ENCODE data around the gene TSNAXIP1. TPM values are rescaled to one million over a fixed set of nuclear protein-coding genes. Genes with fewer than 3 reads are reported as not detected.

The TSNAXIP1 gene, protein sequence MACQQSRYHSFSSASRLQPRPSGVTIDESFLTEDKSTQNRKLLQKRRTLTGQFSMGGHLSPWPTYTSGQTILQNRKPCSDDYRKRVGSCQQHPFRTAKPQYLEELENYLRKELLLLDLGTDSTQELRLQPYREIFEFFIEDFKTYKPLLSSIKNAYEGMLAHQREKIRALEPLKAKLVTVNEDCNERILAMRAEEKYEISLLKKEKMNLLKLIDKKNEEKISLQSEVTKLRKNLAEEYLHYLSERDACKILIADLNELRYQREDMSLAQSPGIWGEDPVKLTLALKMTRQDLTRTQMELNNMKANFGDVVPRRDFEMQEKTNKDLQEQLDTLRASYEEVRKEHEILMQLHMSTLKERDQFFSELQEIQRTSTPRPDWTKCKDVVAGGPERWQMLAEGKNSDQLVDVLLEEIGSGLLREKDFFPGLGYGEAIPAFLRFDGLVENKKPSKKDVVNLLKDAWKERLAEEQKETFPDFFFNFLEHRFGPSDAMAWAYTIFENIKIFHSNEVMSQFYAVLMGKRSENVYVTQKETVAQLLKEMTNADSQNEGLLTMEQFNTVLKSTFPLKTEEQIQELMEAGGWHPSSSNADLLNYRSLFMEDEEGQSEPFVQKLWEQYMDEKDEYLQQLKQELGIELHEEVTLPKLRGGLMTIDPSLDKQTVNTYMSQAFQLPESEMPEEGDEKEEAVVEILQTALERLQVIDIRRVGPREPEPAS
- under 1 TPM; 0.13 to 0.30 TPM for total RNA-seq

DNA sequence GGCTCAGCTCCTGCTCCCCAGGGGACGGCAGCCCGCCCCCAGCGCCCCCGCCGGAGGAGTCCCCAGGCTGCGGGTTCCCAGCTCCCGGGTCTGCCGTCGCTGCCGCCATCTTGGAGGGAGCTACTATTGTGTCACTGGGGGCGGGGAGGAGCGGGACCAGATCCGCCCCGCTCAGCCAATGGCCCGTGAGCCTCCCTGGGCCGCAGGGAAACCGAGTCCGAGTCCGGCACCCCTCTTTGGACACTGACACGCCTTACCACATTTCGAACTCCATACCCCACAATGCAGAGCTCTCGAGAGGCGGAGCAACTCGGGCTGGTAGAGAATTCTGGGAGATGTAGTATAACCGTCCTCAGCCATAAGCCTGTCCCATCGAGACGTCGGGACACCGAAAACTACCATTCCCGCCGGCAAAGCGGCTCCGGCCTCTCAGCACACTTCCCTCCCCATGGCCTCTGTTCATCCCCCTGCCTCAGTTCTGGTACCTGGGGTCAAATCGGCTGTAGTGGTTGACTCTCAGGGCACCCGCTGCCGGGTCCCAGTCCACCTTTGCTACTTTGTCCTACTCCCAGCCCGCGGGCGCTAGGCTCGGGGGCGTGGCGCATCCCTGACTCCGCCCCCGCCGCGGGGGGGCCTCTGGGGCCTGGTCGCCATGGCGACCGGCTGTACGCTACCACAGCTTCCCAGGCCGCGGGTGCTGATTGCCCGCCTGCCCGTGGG lies at the start of gene TSNAXIP1, which contains the start of gene RANBP10:
Gene TSNAXIP1, plus strand, starts transcription at position 462 of the 720 bp plus-strand sequence. CDS start 261 bp downstream, outside the sequence.
Gene RANBP10, minus strand, starts transcription at position 133 of the 720 bp plus-strand sequence. Its CDS starts 24 bp downstream, at position 109.
- TF ChIP-seq, protein P1, sequence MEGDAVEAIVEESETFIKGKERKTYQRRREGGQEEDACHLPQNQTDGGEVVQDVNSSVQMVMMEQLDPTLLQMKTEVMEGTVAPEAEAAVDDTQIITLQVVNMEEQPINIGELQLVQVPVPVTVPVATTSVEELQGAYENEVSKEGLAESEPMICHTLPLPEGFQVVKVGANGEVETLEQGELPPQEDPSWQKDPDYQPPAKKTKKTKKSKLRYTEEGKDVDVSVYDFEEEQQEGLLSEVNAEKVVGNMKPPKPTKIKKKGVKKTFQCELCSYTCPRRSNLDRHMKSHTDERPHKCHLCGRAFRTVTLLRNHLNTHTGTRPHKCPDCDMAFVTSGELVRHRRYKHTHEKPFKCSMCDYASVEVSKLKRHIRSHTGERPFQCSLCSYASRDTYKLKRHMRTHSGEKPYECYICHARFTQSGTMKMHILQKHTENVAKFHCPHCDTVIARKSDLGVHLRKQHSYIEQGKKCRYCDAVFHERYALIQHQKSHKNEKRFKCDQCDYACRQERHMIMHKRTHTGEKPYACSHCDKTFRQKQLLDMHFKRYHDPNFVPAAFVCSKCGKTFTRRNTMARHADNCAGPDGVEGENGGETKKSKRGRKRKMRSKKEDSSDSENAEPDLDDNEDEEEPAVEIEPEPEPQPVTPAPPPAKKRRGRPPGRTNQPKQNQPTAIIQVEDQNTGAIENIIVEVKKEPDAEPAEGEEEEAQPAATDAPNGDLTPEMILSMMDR (IDR thresholded peaks at IDR 0.05), result no peak
- peak within 1 kb of the TSS; percentile 100 for H3K4me3 ChIP-seq
- peak within 1 kb of the TSS; percentile 87 to 92 for H3K9ac ChIP-seq (ENCODE audit: low read depth in 2 of 2, low read length in 2 of 2)
- peaks cover 7% of the 10 kb centered on the region for H3K4me1 ChIP-seq
- peak within 1 kb of the TSS; percentile 65 for H3K27ac ChIP-seq
- intact Hi-C loops (cut with DNase I), result no loop called here
- peak; percentile 96 for DNase-seq
- H3K36me3 ChIP-seq, result no peaks in the 10 kb centered on the region
- H3K9me3 ChIP-seq, result no peaks in the 10 kb centered on the region
- H3K27me3 ChIP-seq, result no peaks in the 10 kb centered on the region

DNA sequence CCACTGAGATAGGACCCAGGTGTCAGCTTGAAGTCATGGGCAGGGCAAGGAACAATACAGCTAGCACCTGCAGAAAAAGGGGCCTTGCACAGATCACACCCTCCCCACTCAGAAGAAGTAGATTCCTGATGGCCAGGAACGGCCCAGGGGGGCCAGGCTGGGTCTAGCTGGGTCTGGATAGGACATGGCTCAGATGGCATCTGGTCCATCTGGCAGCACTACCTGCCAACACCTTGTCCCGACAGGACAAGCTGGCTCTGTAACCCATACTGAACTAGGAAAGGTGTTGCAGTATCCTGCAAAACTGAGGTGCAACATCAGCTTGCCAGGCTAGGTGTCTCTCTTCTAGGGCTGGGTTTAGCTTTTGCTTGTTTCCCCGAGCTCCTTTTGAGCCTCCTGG lies 48.7 kb upstream of the TSNAXIP1 start:
- intact Hi-C loops (cut with DNase I), result no loop called here
- no peak overlapping the region for H3K4me3 ChIP-seq
- H3K27me3 ChIP-seq, result no peaks in the 10 kb centered on the region
- H3K27ac ChIP-seq, result no peak overlapping the region
- no peak for DNase-seq
- TF ChIP-seq, protein P1 (IDR thresholded peaks at IDR 0.05), result no peak
- H3K9me3 ChIP-seq, result no peaks in the 10 kb centered on the region
- no peak overlapping the region for H3K9ac ChIP-seq (ENCODE audit: low read depth in 2 of 2, low read length in 2 of 2)
- H3K36me3 ChIP-seq, result no peaks in the 10 kb centered on the region
- H3K4me1 ChIP-seq, result no peaks in the 10 kb centered on the region

DNA sequence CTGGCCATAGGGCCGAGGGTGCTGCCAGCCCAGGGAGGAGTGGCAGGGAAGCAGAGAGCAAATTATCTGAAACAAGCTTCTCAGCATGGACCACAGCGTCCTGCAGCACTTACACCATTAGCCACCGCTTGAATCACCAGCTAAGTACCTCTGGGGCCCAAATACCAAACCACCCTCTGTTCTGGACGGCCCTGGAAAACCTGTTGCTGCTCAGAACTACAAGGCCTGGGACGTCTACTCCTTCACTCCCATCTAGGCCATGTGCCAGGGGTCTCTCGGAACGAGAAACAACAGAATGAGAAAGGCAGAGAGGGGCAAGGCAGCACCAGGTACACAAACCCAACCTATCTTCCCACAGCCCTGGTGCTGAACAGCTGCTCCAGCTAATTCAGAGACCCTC lies 47.7 kb upstream of the TSNAXIP1 start:
- no peaks in the 10 kb centered on the region for H3K36me3 ChIP-seq
- H3K4me3 ChIP-seq, result no peak overlapping the region
- TF ChIP-seq, protein P1 (IDR thresholded peaks at IDR 0.05), result no peak

DNA sequence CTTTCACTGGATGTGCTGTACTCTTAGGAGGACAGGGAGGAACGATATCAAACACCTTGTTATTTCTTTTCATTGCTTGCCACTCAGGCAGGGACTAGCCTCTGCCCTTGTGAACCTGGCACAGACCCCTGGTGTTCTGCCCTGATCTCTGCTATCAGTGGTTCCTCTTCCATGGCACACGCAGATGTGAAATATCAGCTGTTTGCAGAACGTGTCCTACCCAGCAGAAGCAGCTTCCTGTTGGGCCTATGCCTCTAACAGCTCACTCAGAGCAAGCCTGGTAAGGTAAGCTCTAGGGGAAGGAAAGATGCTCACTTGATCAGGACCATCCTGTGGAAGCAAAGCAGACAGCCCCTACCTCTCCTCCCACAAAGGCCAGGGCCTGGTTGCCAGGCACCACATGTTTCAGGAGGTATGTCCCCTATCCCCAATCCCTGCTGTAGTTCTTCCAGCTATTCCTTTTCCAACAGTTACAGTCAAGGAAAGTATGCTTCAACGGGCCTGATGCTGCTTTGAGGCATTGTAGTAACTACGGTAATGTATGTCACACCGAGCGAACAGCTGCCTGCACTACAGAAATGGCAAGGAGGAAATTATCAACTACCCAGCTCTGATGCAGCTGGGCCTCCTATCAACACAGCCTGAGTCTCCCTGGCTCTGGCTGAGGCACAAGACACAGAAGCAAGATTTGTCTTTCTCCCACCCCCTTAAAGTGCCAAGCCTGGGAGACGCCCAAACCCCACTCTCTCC lies 46.3 kb upstream of the TSNAXIP1 start:
- H3K9me3 ChIP-seq, result no peaks in the 10 kb centered on the region
- H3K4me3 ChIP-seq, result no peak overlapping the region
- no peaks in the 10 kb centered on the region for H3K36me3 ChIP-seq
- intact Hi-C loops (cut with DNase I), result no loop called here
- peak overlapping the region in 1 of 2 donors; percentile 9 for H3K9ac ChIP-seq (ENCODE audit: low read depth in 2 of 2, low read length in 2 of 2)
- no peaks in the 10 kb centered on the region for H3K4me1 ChIP-seq
- no peak overlapping the region for H3K27ac ChIP-seq
- TF ChIP-seq, protein P1 (IDR thresholded peaks at IDR 0.05), result no peak
- no peaks in the 10 kb centered on the region for H3K27me3 ChIP-seq
- no peak for DNase-seq

More for the DNA sequence above, 47.7 kb upstream of the TSNAXIP1 start:
- H3K27ac ChIP-seq, result no peak overlapping the region
- no peaks in the 10 kb centered on the region for H3K27me3 ChIP-seq
- H3K4me1 ChIP-seq, result no peaks in the 10 kb centered on the region
- no peak overlapping the region for H3K9ac ChIP-seq (ENCODE audit: low read depth in 2 of 2, low read length in 2 of 2)
- DNase-seq, result no peak
- no peaks in the 10 kb centered on the region for H3K9me3 ChIP-seq
- intact Hi-C loops (cut with DNase I), result no loop called here

DNA sequence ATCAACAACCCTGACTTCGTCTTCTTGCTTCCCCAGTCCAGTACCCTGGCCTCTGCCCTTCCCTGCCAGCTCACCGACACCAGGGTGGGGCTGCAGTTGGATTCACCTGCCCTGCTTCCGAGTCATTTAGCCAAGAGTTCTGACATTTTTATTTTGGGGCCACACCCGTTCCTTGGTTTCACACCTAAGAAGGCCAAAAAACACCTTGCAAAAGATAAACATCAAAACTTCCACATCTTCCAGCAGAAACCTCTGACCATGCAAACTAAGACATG lies 45.8 kb upstream of the TSNAXIP1 start:
- H3K36me3 ChIP-seq, result no peaks in the 10 kb centered on the region
- H3K27me3 ChIP-seq, result no peaks in the 10 kb centered on the region
- no peaks in the 10 kb centered on the region for H3K4me1 ChIP-seq
- no peaks in the 10 kb centered on the region for H3K9me3 ChIP-seq
- H3K4me3 ChIP-seq, result no peak overlapping the region
- no peak overlapping the region for H3K27ac ChIP-seq
- intact Hi-C loops (cut with DNase I), result no loop called here
- H3K9ac ChIP-seq (ENCODE audit: low read depth in 2 of 2, low read length in 2 of 2), result no peak overlapping the region
- TF ChIP-seq, protein P1 (IDR thresholded peaks at IDR 0.05), result no peak
- DNase-seq, result peak; percentile 66
